Erythroblast (primary cell): ENCODE measurements around the gene BASP1.

ENCODE experiments used
- GATA1 ChIP-seq: IDR thresholded peaks from 2 replicates; pipeline ENCODE4 v1.6.1; 2011; ENCODE audit warnings: low read depth, mild to moderate bottlenecking, control low read depth, low read length, moderate library complexity
- POLR2A ChIP-seq: IDR thresholded peaks from 2 replicates; pipeline ENCODE4 v1.6.1; 2011; ENCODE audit warnings: mild to moderate bottlenecking, low read length

DNA sequence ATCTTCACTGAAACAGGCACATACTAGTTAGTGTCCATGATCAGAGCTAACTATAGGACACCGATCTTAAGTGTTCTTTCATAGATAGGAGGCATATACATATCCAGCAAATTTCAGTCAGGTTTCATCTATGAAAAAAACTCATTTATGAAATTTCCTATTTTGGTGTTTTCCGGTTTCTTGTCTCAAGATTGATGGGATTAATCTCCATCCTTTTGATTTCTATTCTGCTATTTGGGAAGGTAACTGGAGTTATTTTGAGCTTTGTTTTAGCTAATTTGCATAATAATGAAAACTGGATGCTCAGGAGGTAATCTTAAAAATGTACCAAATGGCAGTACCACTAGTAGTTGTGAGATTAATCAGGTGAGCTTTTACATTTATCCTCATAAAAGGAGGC lies 62.1 kb downstream of the BASP1 start:
- TF ChIP-seq POLR2A (no peak), GATA1 (no peak)
